Measurements from ENCODE around the gene RC3H1.
"Not testable (repeated sequence)": the region's sequence is repeated elsewhere in the genome, so short reads cannot be mapped to it uniquely, and the experiment has no call there.

Gene RC3H1

DNA sequence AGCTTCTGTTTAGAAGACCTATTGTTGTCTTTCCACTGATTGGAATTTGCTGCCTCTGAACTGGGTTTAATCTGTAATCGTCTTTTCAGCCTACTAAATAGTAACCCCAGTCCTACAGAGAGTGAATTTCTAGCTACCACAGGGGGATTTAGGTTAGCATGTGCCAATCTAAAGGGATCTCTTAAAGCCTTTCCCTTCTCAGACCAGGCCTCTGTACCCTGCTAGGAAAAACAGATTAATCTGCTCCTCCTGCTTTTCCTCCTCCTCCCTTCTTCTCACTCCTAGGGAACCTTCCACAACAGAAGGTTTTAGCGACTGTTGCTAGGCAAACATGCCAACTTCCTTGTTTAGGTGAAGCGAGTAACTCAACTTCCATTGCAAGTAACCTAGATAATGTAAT lies 1.3 kb upstream of the RC3H1 start:
- DNase-seq (ENCODE audit: extremely low read depth in 1 of 2, low read depth in 1 of 2) = no peak

GRCh38 chr1:174022976-174023277 lies 770 bp upstream of the RC3H1 start:
- DNase-seq (ENCODE audit: extremely low read depth in 1 of 2, low read depth in 1 of 2) = no peak

- DNase-seq (ENCODE audit: extremely low read depth in 1 of 2, low read depth in 1 of 2) = peak; percentile 14 to 16
These were observed 522 bp downstream of the RC3H1 start for GRCh38 chr1:174021591-174022079.

DNA sequence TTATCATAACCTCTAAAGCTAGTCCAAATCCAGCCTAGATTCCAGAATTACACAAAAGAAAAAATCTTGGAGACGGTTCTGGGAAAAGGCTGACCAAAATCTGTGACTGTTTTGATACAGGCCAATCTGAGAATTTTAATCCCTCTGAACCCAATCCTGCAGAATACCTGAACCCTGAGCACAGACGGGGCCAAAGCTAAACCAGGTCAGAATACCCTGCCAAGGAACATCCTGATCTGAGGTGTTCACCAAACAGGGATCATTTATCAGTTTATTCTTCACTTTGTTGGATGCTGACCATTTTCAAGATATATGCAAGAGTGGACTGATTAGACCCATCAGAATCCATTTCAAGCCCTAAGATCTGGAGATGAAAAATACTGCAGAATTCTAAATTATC lies 3.6 kb downstream of the RC3H1 start:
- no peak for DNase-seq (ENCODE audit: extremely low read depth in 1 of 2, low read depth in 1 of 2)

DNA sequence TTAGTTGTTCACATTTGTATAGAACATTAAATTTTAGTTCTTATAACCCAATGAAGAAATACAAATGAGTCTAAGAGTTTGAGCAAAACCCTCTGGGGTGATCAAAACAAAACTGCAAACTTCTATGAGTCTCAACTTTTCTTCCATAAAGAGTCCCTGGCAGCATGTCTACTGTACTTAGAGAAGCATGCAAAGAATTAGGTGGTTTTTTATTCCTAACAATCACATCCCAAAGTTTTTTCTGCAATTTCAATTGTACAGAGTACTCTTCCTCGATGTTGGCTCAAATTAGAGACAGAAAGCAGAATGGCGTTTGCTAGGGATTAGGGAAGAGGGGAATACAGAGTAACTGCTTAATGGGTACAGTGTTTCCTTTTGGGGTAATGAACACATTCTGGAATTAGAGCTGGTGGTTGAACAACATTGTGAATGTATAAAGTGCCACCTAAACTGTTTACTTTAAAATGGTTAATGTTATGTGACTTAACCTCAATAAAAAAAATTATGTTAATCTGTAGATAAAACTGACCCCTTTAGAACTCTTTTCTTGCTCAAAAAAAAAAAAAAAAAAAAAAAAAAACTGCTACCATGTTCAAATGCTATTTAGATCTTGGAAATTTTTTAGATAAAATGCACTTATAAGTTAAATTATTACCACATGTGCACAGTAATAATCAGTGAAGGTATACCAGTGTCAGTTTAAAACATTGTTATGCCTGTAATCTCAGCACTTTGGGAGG lies 4.8 kb downstream of the RC3H1 start:
- no peak for DNase-seq (ENCODE audit: extremely low read depth in 1 of 2, low read depth in 1 of 2)

GRCh38 chr1:174013864-174014418 lies 8.2 kb downstream of the RC3H1 start:
- no peak for DNase-seq (ENCODE audit: extremely low read depth in 1 of 2, low read depth in 1 of 2)

- DNase-seq (ENCODE audit: extremely low read depth in 1 of 2, low read depth in 1 of 2) = no peak
These were observed 13.2 kb downstream of the RC3H1 start for GRCh38 chr1:174008979-174009378.

GRCh38 chr1:174008269-174008668 lies 13.9 kb downstream of the RC3H1 start:
- no peak for DNase-seq (ENCODE audit: extremely low read depth in 1 of 2, low read depth in 1 of 2)

DNA sequence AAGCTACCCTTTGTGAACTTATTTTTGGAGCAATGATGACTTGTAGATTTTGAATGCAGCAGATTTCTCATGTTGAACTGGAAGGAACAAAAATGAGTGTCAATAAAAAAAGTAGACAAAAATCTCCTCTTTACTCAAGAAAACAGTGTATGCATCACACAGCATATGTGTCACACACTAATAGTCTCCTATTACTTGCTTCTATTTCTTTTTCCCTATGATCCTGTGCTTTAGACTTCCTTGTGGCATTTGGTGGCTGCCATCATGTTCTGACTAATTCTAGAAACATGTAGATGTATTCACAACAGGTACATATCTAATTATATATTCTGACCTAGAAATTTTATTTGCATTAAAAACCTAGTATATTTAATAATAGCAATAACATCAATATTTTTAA lies 14.3 kb downstream of the RC3H1 start:
- DNase-seq (ENCODE audit: extremely low read depth in 1 of 2, low read depth in 1 of 2) = no peak

- no peak for DNase-seq (ENCODE audit: extremely low read depth in 1 of 2, low read depth in 1 of 2)
These were observed 17.1 kb downstream of the RC3H1 start for GRCh38 chr1:174005032-174005431.

GRCh38 chr1:174003867-174004266 lies 18.3 kb downstream of the RC3H1 start:
- DNase-seq (ENCODE audit: extremely low read depth in 1 of 2, low read depth in 1 of 2) = no peak

DNA sequence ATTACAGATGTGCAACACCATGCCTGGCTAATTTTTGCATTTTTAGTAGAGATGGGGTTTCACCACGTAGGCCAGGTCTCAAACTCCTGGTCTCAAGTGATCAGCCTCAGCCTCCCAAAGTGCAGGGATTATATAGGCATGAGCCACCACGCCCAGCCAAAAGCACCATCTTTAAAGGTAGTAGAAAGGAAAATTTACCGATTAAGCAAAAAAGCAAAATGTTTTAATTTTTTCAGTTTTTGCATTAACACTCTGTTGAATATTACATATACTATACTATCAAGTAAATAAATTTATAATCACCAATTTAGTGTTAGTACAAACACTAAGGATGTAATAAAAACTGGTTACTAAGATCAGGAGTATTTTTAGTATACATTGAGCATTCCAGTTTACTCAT lies 20.6 kb downstream of the RC3H1 start:
- no peak for DNase-seq (ENCODE audit: extremely low read depth in 1 of 2, low read depth in 1 of 2)

- no peak for DNase-seq (ENCODE audit: extremely low read depth in 1 of 2, low read depth in 1 of 2)
These were observed 21.8 kb downstream of the RC3H1 start for GRCh38 chr1:174000371-174000770.

- no peak for DNase-seq (ENCODE audit: extremely low read depth in 1 of 2, low read depth in 1 of 2)
These were observed 24.4 kb downstream of the RC3H1 start for GRCh38 chr1:173997791-173998190.

DNA sequence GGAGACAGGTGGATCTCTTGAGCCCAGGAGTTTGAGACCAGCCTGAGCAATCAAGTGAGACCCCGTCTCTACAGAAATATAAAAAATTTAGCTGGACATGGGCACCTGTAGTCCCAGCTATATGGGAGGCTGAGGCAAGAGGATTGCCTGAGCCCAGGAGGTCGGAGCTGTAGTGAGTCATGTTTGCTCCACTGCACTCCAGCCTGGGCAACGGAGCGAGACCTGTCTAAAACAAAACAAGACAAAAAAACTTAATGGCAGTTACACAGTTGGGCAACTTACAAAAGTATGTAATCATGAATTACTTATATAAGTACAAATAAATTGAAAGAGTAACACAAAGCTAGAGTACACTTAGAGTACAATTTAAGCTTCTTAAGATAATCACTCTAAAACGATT lies 25.2 kb downstream of the RC3H1 start:
- no peak for DNase-seq (ENCODE audit: extremely low read depth in 1 of 2, low read depth in 1 of 2)

GRCh38 chr1:173995475-173995874 lies 26.7 kb downstream of the RC3H1 start:
- DNase-seq (ENCODE audit: extremely low read depth in 1 of 2, low read depth in 1 of 2) = no peak

DNA sequence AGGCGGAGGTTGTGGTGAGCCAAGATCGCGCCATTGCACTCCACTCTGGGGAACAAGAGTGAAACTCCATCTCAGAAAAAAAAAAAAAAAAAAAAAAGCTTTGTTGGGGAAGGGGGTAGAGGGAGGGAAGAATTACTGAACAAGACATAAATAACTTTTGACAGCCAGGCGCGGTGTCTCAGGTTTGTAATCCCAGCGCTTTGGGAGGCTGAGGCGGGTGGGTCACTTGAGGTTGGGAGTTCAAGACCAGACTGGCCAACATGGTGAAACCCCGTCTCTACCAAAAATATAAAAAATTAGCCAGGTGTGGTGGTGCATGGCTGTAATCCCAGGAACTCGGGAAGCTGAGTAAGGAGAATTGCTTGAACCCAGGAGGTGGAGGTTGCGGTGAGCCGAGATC lies 28.2 kb downstream of the RC3H1 start:
- DNase-seq (ENCODE audit: extremely low read depth in 1 of 2, low read depth in 1 of 2) = not testable (repeated sequence)

DNA sequence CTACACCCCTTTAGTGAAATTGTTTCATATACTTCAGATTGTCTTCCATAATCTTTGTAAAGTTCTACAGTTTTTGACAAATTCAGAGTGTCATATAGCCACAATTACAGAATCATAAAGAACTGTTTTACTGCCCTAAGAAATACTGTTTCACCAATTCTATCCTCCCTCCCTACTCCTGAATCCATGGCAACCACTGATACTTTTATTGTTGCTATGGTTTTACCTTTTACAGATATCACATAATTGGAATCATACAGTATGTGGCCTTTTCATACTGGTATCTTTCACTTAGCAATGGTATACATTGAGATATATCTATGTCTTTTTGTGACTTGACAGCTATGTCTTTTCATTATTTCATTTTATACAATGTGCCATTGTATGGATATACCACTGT lies 34.1 kb downstream of the RC3H1 start:
- no peak for DNase-seq (ENCODE audit: extremely low read depth in 1 of 2, low read depth in 1 of 2)

DNA sequence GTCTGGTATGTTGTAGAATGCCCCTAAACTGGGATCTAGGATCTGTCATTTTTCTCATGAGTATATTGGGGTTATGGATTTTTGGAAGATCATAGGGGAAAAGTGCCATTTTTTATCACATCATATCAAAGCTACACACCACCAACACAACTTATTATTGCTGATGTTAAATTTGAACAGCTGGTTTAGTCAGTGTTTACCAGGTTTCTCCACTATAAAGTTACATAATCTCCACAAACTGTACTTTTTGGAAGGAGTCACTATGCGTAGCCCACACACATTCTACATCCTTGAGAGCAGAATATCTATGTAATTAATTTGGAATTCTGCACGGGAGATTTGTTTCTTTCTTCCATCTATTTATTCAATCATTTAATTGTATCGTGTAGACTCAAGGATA lies 35.2 kb downstream of the RC3H1 start:
- DNase-seq (ENCODE audit: extremely low read depth in 1 of 2, low read depth in 1 of 2) = no peak

- DNase-seq (ENCODE audit: extremely low read depth in 1 of 2, low read depth in 1 of 2) = no peak
These were observed 51.9 kb downstream of the RC3H1 start for GRCh38 chr1:173970252-173970651.

DNA sequence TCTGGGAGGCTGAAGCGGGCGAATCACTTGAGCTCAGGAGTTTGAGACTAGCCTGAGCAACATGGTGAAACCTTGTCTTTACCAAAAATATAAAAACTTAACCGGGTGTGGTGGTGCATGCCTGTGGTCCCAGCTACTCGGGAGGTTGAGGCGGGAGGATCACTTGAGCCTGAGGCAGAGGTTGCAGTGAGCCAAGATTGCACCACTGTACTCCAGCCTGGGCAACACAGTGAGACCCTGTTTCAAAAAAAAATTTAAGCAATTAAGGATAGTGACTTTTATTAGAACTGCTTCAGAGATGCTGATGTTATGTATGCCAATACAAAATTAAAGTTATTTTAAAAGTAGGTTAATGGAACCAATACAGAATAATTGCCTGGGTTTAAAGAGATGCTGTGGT lies 56.3 kb downstream of the RC3H1 start:
- DNase-seq (ENCODE audit: extremely low read depth in 1 of 2, low read depth in 1 of 2) = not testable (repeated sequence)

- DNase-seq (ENCODE audit: extremely low read depth in 1 of 2, low read depth in 1 of 2) = no peak
These were observed 58.7 kb downstream of the RC3H1 start for GRCh38 chr1:173963477-173963876.

GRCh38 chr1:173960625-173961024 lies 61.5 kb downstream of the RC3H1 start:
- no peak for DNase-seq (ENCODE audit: extremely low read depth in 1 of 2, low read depth in 1 of 2)
